SK-N-SH (cell line): Measurements from ENCODE around the gene RAPGEF3. TPM values are rescaled to one million over a fixed set of nuclear protein-coding genes. Genes with fewer than 3 reads are reported as not detected.

Experiments used
- CTCF ChIA-PET: fragments of 300-600, 350-600 bp; formaldehyde crosslinking; extraction: SDS; loops from one replicate; lab custom pipeline; 2021; lab: Yijun Ruan, JAX
- POLR2A ChIA-PET: fragments of 350-600 bp; sonication (Branson Sonifier 250); formaldehyde crosslinking; extraction: SDS; loops from one replicate; lab custom pipeline; 2020; ENCODE audit warnings: antibody characterized with exemption, inconsistent platforms; lab: Yijun Ruan, JAX
- DNase-seq: peaks from one replicate; pipeline ENCODE4 v3.0.0; 2012
- H2AFZ ChIP-seq: fragments of 200-600 bp; sonication (generic); 2 replicates; pipeline ENCODE4 v1.8.1; 2016; ENCODE audit warnings: antibody characterized with exemption, mild to moderate bottlenecking, low read depth
- H3F3A ChIP-seq: fragments of 200-600 bp; sonication (generic); replicated peaks from 2 replicates; pipeline ENCODE3; 2016; ENCODE audit warnings: antibody characterized with exemption, mild to moderate bottlenecking; ENCODE audit not compliant: insufficient read depth
- H3K27ac ChIP-seq, 2 experiments: fragments of 200-500 bp in 1 of 2; fragments of 200-600 bp in 1 of 2; sonication (Bioruptor generic) in 1 of 2; sonication (generic), shearing (Covaris generic) in 1 of 2; 2 replicates each; pipeline versions ENCODE4 v1.5.1 to v1.6.1; 2014 to 2016; ENCODE audit warnings: low read depth in 2 of 2, inconsistent platforms in 1 of 2, low read length in 1 of 2, mild to moderate bottlenecking in 1 of 2, mixed read lengths in 1 of 2
- H3K27me3 ChIP-seq: fragments of 200-600 bp; sonication (generic), shearing (Covaris generic); 2 replicates; pipeline ENCODE4 v1.6.1; 2016; ENCODE audit warnings: mixed run types; ENCODE audit not compliant: insufficient read depth
- H3K36me3 ChIP-seq, 2 experiments: fragments of 200-500 bp in 1 of 2; fragments of 200-600 bp in 1 of 2; sonication (Bioruptor generic) in 1 of 2; sonication (generic) in 1 of 2; replicated peaks in 1 of 2; 2 replicates each; pipeline versions ENCODE3 to v1.5.1; 2014 to 2016; ENCODE audit warnings: low read length in 1 of 2, mild to moderate bottlenecking in 1 of 2; ENCODE audit not compliant: insufficient read depth in 2 of 2, control insufficient read depth in 1 of 2
- H3K4me1 ChIP-seq, 2 experiments: fragments of 200-500 bp in 1 of 2; fragments of 200-600 bp in 1 of 2; sonication (Bioruptor generic) in 1 of 2; sonication (generic), shearing (Covaris generic) in 1 of 2; 2 replicates each; pipeline versions ENCODE4 v1.5.1 to v1.6.1; 2014 to 2016; ENCODE audit warnings: low read depth in 1 of 2, low read length in 1 of 2, mixed run types in 1 of 2; ENCODE audit not compliant: insufficient read depth in 2 of 2, control insufficient read depth in 1 of 2
- H3K4me2 ChIP-seq: fragments of 200-600 bp; sonication (generic), shearing (Covaris generic); 2 replicates; pipeline ENCODE4 v1.6.1; 2017; ENCODE audit warnings: mixed run types
- H3K4me3 ChIP-seq, 2 experiments: fragments of 200-500 bp in 1 of 2; fragments of 200-600 bp in 1 of 2; sonication (Bioruptor generic) in 1 of 2; sonication (generic), shearing (Covaris generic) in 1 of 2; 2 replicates each; pipeline versions ENCODE4 v1.5.1 to v1.8.1; 2014 to 2016; ENCODE audit warnings: low read depth in 2 of 2, inconsistent platforms in 1 of 2, low read length in 1 of 2, mild to moderate bottlenecking in 1 of 2, mixed read lengths in 1 of 2, moderate library complexity in 1 of 2
- H3K79me2 ChIP-seq: fragments of 200-600 bp; sonication (generic); 2 replicates; pipeline ENCODE4 v1.8.1; 2017; ENCODE audit warnings: mild to moderate bottlenecking; ENCODE audit not compliant: insufficient read depth
- H3K9ac ChIP-seq: fragments of 200-600 bp; sonication (generic); 2 replicates; pipeline ENCODE4 v1.6.1; 2017; ENCODE audit warnings: mixed run types
- H3K9me2 ChIP-seq: fragments of 200-600 bp; sonication (generic); 2 replicates; pipeline ENCODE4 v1.6.1; 2017; ENCODE audit warnings: mixed run types
- H3K9me3 ChIP-seq: fragments of 200-600 bp; sonication (generic); 2 replicates; pipeline ENCODE4 v1.6.1; 2017; ENCODE audit warnings: mixed run types, mild to moderate bottlenecking, moderate library complexity
- H4K20me1 ChIP-seq: fragments of 200-600 bp; sonication (generic); 2 replicates; pipeline ENCODE4 v1.6.1; 2017; ENCODE audit warnings: mild to moderate bottlenecking, mixed run types; ENCODE audit not compliant: insufficient read depth
- CHD2 ChIP-seq: fragments of 150-350 bp; IDR thresholded peaks from 2 replicates; pipeline ENCODE4 v1.6.1; 2018; ENCODE audit warnings: low read length; ENCODE audit not compliant: partially characterized antibody
- EP300 ChIP-seq, 2 experiments: IDR thresholded peaks; 2 replicates each; pipeline versions ENCODE4 v1.4.0 to v1.6.1; 2012; ENCODE audit warnings: borderline replicate concordance in 1 of 2, low read depth in 1 of 2, low read length in 1 of 2
- EZH2phosphoT487 ChIP-seq: fragments of 200-600 bp; sonication (generic); IDR thresholded peaks from 2 replicates; pipeline ENCODE4 v1.6.1; 2017; ENCODE audit warnings: low read depth, mixed run types, mild to moderate bottlenecking, antibody characterized with exemption, moderate library complexity, borderline replicate concordance
- FOSL2 ChIP-seq: IDR thresholded peaks from 2 replicates; pipeline ENCODE4 v1.4.0; 2012; ENCODE audit warnings: low read depth, mild to moderate bottlenecking, moderate library complexity, borderline replicate concordance
- GATA2 ChIP-seq: sonication (generic); formaldehyde crosslinking; IDR thresholded peaks from 2 replicates; pipeline ENCODE4 v1.5.0; 2020; ENCODE audit warnings: mild to moderate bottlenecking, missing genetic modification reagents
- JUND ChIP-seq: IDR thresholded peaks from 2 replicates; pipeline ENCODE4 v1.4.0; 2012
- NFIC ChIP-seq: IDR thresholded peaks from 2 replicates; pipeline ENCODE4 v1.4.0; 2012; ENCODE audit warnings: borderline replicate concordance
- NRF1 ChIP-seq: IDR thresholded peaks from 2 replicates; pipeline ENCODE4 v1.6.1; 2012; ENCODE audit warnings: low read depth, mild to moderate bottlenecking, low read length
- POLR2AphosphoS5 ChIP-seq: IDR thresholded peaks from 2 replicates; pipeline ENCODE4 v1.6.1; 2012; ENCODE audit warnings: low read depth, low read length
- RCOR1 ChIP-seq: fragments of 150-350 bp; IDR thresholded peaks from 2 replicates; pipeline ENCODE4 v1.6.1; 2017; ENCODE audit warnings: antibody characterized with exemption, low read length
- RFX5 ChIP-seq: IDR thresholded peaks from 2 replicates; pipeline ENCODE4 v1.6.1; 2012; ENCODE audit warnings: mild to moderate bottlenecking, improper control_type of control experiment, low read length
- SMC3 ChIP-seq: IDR thresholded peaks from 2 replicates; pipeline ENCODE4 v1.6.1; 2012; ENCODE audit warnings: low read depth, low read length, improper control_type of control experiment
- YY1 ChIP-seq: IDR thresholded peaks from 2 replicates; pipeline ENCODE4 v1.4.0; 2012; ENCODE audit warnings: low read depth, mild to moderate bottlenecking
- WGBS: methylation state at CpG from one replicate; pipeline ENCODE4 v1.1.6; 2017; ENCODE audit warnings: low lambda C conversion rate; 5-methylcytosine and 5-hydroxymethylcytosine counted together
- polyA plus RNA-seq, 3 experiments: library from polyadenylated mRNA; depleted of rRNA; stranded (reverse); fragments of >200 nt; gene quantifications; 2 replicates each; pipeline ENCODE4 v1.2.3, GENCODE V29; 2012
- TF ChIP-seq, protein P1 (sequence below): IDR thresholded peaks from 2 replicates; pipeline ENCODE4 v1.6.1; 2012; ENCODE audit warnings: mild to moderate bottlenecking, low read depth, low read length, moderate library complexity
- TF ChIP-seq, protein P2 (sequence below): fragments of 150-350 bp; IDR thresholded peaks from 2 replicates; pipeline ENCODE4 v1.6.1; 2016; ENCODE audit warnings: mild to moderate bottlenecking, low read depth, low read length
- TF ChIP-seq, protein P3 (sequence below): IDR thresholded peaks from 2 replicates; pipeline ENCODE4; 2012

RAPGEF3 gene
- polyA plus RNA-seq, 1 of the 3 experiments (the other 2 are of a cell fraction) = 0.90 TPM

DNA sequence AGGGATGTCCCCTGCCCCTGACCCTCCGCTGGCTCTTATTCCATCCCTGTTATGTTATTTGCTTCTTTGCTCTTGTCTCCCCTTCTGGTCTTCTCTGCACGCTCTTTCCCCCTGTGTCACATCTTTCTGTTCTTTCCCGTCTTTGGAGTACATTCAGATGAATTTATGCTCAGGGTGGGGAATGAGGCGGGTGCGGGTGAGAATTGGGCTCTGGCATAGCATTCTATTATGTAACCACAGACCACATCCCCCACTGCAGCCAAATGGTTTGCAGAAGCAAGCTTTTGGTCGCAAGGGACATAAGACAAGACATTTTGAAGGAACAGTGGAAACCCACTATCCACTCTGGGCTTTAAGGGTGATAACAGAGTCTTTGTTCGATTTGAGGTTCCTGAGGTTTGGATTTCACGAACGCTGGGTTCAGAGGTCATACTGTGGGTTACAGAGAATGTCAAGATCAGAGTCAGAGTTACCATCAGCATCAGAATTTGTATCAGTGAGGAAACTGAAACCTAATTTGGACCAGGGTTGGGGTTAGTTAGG lies 37.2 kb downstream of the RAPGEF3 start:
- Histone ChIP-seq H3K9me3 (no peaks in the 10 kb centered on the region), H3F3A (no peaks in the 10 kb centered on the region), H3K4me3 (no peak overlapping the region), H3K9me2 (no peaks in the 10 kb centered on the region), H2AFZ (no peak overlapping the region), H3K27me3 (no peaks in the 10 kb centered on the region), H4K20me1 (no peaks in the 10 kb centered on the region)
- POLR2A ChIA-PET = no interaction called here
- no peak for TF ChIP-seq NRF1
- no peak for TF ChIP-seq EZH2phosphoT487
- no peak for TF ChIP-seq EP300 (IDR thresholded peaks at IDR 0.05; ENCODE audit: borderline replicate concordance in 1 of 2, low read depth in 1 of 2, low read length in 1 of 2)
- no peak for TF ChIP-seq POLR2AphosphoS5
- TF ChIP-seq, protein P1, sequence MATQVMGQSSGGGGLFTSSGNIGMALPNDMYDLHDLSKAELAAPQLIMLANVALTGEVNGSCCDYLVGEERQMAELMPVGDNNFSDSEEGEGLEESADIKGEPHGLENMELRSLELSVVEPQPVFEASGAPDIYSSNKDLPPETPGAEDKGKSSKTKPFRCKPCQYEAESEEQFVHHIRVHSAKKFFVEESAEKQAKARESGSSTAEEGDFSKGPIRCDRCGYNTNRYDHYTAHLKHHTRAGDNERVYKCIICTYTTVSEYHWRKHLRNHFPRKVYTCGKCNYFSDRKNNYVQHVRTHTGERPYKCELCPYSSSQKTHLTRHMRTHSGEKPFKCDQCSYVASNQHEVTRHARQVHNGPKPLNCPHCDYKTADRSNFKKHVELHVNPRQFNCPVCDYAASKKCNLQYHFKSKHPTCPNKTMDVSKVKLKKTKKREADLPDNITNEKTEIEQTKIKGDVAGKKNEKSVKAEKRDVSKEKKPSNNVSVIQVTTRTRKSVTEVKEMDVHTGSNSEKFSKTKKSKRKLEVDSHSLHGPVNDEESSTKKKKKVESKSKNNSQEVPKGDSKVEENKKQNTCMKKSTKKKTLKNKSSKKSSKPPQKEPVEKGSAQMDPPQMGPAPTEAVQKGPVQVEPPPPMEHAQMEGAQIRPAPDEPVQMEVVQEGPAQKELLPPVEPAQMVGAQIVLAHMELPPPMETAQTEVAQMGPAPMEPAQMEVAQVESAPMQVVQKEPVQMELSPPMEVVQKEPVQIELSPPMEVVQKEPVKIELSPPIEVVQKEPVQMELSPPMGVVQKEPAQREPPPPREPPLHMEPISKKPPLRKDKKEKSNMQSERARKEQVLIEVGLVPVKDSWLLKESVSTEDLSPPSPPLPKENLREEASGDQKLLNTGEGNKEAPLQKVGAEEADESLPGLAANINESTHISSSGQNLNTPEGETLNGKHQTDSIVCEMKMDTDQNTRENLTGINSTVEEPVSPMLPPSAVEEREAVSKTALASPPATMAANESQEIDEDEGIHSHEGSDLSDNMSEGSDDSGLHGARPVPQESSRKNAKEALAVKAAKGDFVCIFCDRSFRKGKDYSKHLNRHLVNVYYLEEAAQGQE = no peak
- TF ChIP-seq RCOR1 = no peak
- TF ChIP-seq, protein P2, sequence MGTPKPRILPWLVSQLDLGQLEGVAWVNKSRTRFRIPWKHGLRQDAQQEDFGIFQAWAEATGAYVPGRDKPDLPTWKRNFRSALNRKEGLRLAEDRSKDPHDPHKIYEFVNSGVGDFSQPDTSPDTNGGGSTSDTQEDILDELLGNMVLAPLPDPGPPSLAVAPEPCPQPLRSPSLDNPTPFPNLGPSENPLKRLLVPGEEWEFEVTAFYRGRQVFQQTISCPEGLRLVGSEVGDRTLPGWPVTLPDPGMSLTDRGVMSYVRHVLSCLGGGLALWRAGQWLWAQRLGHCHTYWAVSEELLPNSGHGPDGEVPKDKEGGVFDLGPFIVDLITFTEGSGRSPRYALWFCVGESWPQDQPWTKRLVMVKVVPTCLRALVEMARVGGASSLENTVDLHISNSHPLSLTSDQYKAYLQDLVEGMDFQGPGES = no peak
- no peak for TF ChIP-seq JUND
- TF ChIP-seq FOSL2 = no peak
- no peak for TF ChIP-seq RFX5
- no peak for TF ChIP-seq SMC3
- no peak for TF ChIP-seq YY1
- TF ChIP-seq CHD2 = no peak
- TF ChIP-seq, protein P3, sequence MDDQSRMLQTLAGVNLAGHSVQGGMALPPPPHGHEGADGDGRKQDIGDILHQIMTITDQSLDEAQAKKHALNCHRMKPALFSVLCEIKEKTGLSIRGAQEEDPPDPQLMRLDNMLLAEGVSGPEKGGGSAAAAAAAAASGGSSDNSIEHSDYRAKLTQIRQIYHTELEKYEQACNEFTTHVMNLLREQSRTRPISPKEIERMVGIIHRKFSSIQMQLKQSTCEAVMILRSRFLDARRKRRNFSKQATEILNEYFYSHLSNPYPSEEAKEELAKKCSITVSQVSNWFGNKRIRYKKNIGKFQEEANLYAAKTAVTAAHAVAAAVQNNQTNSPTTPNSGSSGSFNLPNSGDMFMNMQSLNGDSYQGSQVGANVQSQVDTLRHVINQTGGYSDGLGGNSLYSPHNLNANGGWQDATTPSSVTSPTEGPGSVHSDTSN = no peak
- no peak for TF ChIP-seq GATA2
- TF ChIP-seq NFIC = no peak
- TF ChIP-seq, all 33 proteins: peak for 0
- no peaks in the 10 kb centered on the region for H3K79me2 ChIP-seq
- H3K4me1 ChIP-seq = peaks cover 4 to 11% of the 10 kb centered on the region in 2 experiments; a peak in 2 of 4 replicates
- H3K36me3 ChIP-seq = no peaks in the 10 kb centered on the region
- H3K9ac ChIP-seq = no peak overlapping the region
- no peak overlapping the region for H3K4me2 ChIP-seq
- WGBS = 92% methylated on average over 9 of the region's 9 CpGs
- H3K27ac ChIP-seq = no peak overlapping the region
- CTCF ChIA-PET = interaction anchor here (1.2 to 43.0 kb wide), 4 partner anchors 21 to 117 kb away, joined by 3 to 1294 read pairs (median 168); partner anchors contain the start of gene SLC48A1
- DNase-seq = no peak
